K562 (cell line): Measurements from ENCODE around the gene SLC39A13. TPM values are rescaled to one million over a fixed set of nuclear protein-coding genes. Genes with fewer than 3 reads are reported as not detected.
A peak's percentile ranks its signal among the peaks of the same experiment; 100 is the strongest.

Experiments used
- ATAC-seq: fragments of 200-7000 bp; cut with Tn5 transposase; 3 replicates; pipeline ENCODE4 v1.9.1; 2020; ENCODE audit warnings: moderate library complexity
- BruUV-seq: library from RNA; stranded (reverse); fragments of 400-500 nt; replicated peaks from 2 replicates; lab custom pipeline; 2021; lab: Mats Ljungman, UMichigan
- CTCF ChIA-PET: fragments of 300-600 bp; formaldehyde crosslinking; extraction: SDS; loops from one replicate; lab custom pipeline; 2021; ENCODE audit warnings: low intra/inter-chr PET ratio; lab: Yijun Ruan, JAX
- POLR2A ChIA-PET: fragments of 300-600, 350-650 bp; sonication (Branson Sonifier 250); formaldehyde crosslinking; extraction: SDS; loops from one replicate; lab custom pipeline; 2021; ENCODE audit warnings: antibody characterized with exemption, inconsistent platforms; lab: Yijun Ruan, JAX
- DNase-seq, 4 experiments: peaks; one replicate each; pipeline versions ENCODE4 v3.0.0 to v3.0.0-alpha.2; 2011 to 2018; ENCODE audit warnings: low spot score in 3 of 4, mixed read lengths in 3 of 4; ENCODE audit errors: extremely low read depth in 1 of 4
- FAIRE-seq: peaks from 2 replicates; lab custom pipeline; 2011; peaks lifted over from hg19 to GRCh38; lab: Jason Lieb, UNC
- H2AFZ ChIP-seq: 2 replicates; pipeline ENCODE4 v1.6.0; 2011; ENCODE audit warnings: low read depth, low read length, control low read depth, inconsistent platforms
- H3K27ac ChIP-seq: fragments of 200-600 bp; 3 replicates; pipeline ENCODE4 v1.8.0; 2011; ENCODE audit warnings: low read depth, mild to moderate bottlenecking, control low read depth, inconsistent platforms, low read length, moderate library complexity, mixed read lengths; ENCODE audit errors: extremely low read depth
- H3K27me3 ChIP-seq, 2 experiments: fragments of 300-600 bp in 1 of 2; 2 replicates in 1 of 2; 3 replicates in 1 of 2; pipeline versions ENCODE4 v1.6.0 to v1.8.0; 2011; ENCODE audit warnings: inconsistent platforms in 2 of 2, low read length in 2 of 2, mild to moderate bottlenecking in 1 of 2, mixed read lengths in 1 of 2, moderate library complexity in 1 of 2; ENCODE audit not compliant: control insufficient read depth in 2 of 2, insufficient read depth in 2 of 2
- H3K36me3 ChIP-seq: fragments of 300-600 bp; 3 replicates; pipeline ENCODE4 v1.8.0; 2011; ENCODE audit warnings: mild to moderate bottlenecking, low read length, inconsistent platforms; ENCODE audit not compliant: control insufficient read depth, insufficient read depth
- H3K4me1 ChIP-seq, 2 experiments: fragments of 200-600 bp in 1 of 2; replicated peaks in 1 of 2; 2 replicates in 1 of 2; 3 replicates in 1 of 2; pipeline versions ENCODE4 v1.5.1 to v1.8.0; 2011; ENCODE audit warnings: inconsistent platforms in 2 of 2, low read length in 2 of 2, mild to moderate bottlenecking in 1 of 2, mixed read lengths in 1 of 2, moderate library complexity in 1 of 2; ENCODE audit not compliant: control insufficient read depth in 2 of 2, insufficient read depth in 2 of 2
- H3K4me2 ChIP-seq: 2 replicates; pipeline ENCODE4 v1.6.1; 2011; ENCODE audit warnings: low read length, control low read depth, inconsistent platforms, mixed read lengths; ENCODE audit not compliant: insufficient read depth
- H3K4me3 ChIP-seq: fragments of 200-600 bp; sonication (generic), shearing (Covaris generic); 2 replicates; pipeline ENCODE4 v1.5.1; 2016; ENCODE audit warnings: control low read depth, inconsistent platforms
- H3K79me2 ChIP-seq: fragments of 200-600 bp; 3 replicates; pipeline ENCODE4 v1.8.0; 2011; ENCODE audit warnings: low read length, inconsistent platforms; ENCODE audit not compliant: control insufficient read depth, insufficient read depth
- H3K9ac ChIP-seq, 2 experiments: 2 replicates each; pipeline versions ENCODE4 v1.6.0 to v1.6.1; 2011; ENCODE audit warnings: low read depth in 2 of 2, low read length in 2 of 2, control low read depth in 1 of 2, inconsistent platforms in 1 of 2, mild to moderate bottlenecking in 1 of 2, mixed read lengths in 1 of 2; ENCODE audit not compliant: insufficient read depth in 1 of 2
- H3K9me1 ChIP-seq: one replicate; pipeline ENCODE4 v1.6.0; 2011; ENCODE audit warnings: inconsistent platforms, mild to moderate bottlenecking, low read length, moderate library complexity; ENCODE audit not compliant: control insufficient read depth, insufficient read depth
- H3K9me3 ChIP-seq: replicated peaks from 2 replicates; pipeline ENCODE4 v1.5.1; 2011; ENCODE audit warnings: low read depth, low read length, inconsistent platforms; ENCODE audit not compliant: control insufficient read depth, insufficient read depth
- H4K20me1 ChIP-seq: replicated peaks from 2 replicates; pipeline ENCODE4 v1.6.1; 2011; ENCODE audit warnings: low read length, inconsistent platforms, mixed read lengths; ENCODE audit not compliant: control insufficient read depth, insufficient read depth
- HNRNPK ChIP-seq: fragments of 200-400 bp; formaldehyde crosslinking; IDR thresholded peaks from one replicate; pipeline ENCODE4 v1.6.1; 2018; ENCODE audit warnings: mild to moderate bottlenecking, low read depth, low read length; ENCODE audit not compliant: poor library complexity, severe bottlenecking
- POLR2G ChIP-seq: fragments of 200-400 bp; formaldehyde crosslinking; IDR thresholded peaks from 2 replicates; pipeline ENCODE4 v1.6.1; 2017; ENCODE audit warnings: low read depth, mild to moderate bottlenecking, antibody characterized with exemption, low read length, moderate library complexity
- SMARCB1 ChIP-seq: IDR thresholded peaks from 2 replicates; pipeline ENCODE4 v1.6.1; 2011; ENCODE audit warnings: improper control_type of control experiment, low read depth; ENCODE audit not compliant: insufficient read length
- TAF15 ChIP-seq: fragments of 200-400 bp; formaldehyde crosslinking; IDR thresholded peaks from 2 replicates; pipeline ENCODE4 v1.6.1; 2017; ENCODE audit warnings: mild to moderate bottlenecking, low read depth, low read length, moderate library complexity
- ZNF589 ChIP-seq: fragments of 200-800 bp; sonication (Bioruptor generic); IDR thresholded peaks from 2 replicates; pipeline ENCODE4 v1.6.1; 2016; ENCODE audit warnings: low read depth, missing genetic modification characterization, missing compliant biosample characterization
- WGBS: fragments of 100-300 bp; shearing (Covaris generic); methylation state at CpG from one replicate; pipeline ENCODE4 v1.1.6; 2016; ENCODE audit warnings: low coverage, mixed read lengths; ENCODE audit not compliant: insufficient coverage; ENCODE audit errors: missing lambda C conversion rate; 5-methylcytosine and 5-hydroxymethylcytosine counted together
- in situ Hi-C: fragments of 300-500 bp; cut with MboI; formaldehyde crosslinking; loops from 4 replicates; pipeline ENCODE4 v1.15.0; 2018; ENCODE audit warnings: inconsistent platforms, mixed read lengths
- intact Hi-C: fragments of 100-400 bp; cut with micrococcal nuclease; formaldehyde crosslinking; loops from 2 replicates; pipeline ENCODE4 v1.14.2; 2022
- polyA plus RNA-seq, 8 experiments: library from polyadenylated mRNA; depleted of rRNA in 4 of 8; stranded (reverse) in 5 of 8; unstranded in 3 of 8; fragments of >200 nt; fragmentation: Nextera tagmentation in 2 of 8; fragmentation: Illumina TruSeq in 1 of 8; extraction: Ambion mirVana in 2 of 8; extraction: Trizol in 1 of 8; gene quantifications; 2 replicates each; pipeline versions ENCODE4 v1.2.1 to v1.2.3, GENCODE V29; 2011 to 2014; ENCODE audit warnings: inconsistent platforms in 1 of 8, missing spikeins in 1 of 8
- total RNA-seq, 7 experiments: library from RNA; depleted of rRNA in 6 of 7; stranded (reverse); fragments of >200 nt in 6 of 7; fragmentation: Illumina TruSeq in 2 of 7; extraction: Trizol in 2 of 7; gene quantifications; 2 replicates each; pipeline versions ENCODE4 v1.2.1 to v1.2.3, GENCODE V29; 2011 to 2021; ENCODE audit warnings: low replicate concordance in 1 of 7
- TF ChIP-seq, protein P1 (sequence below): sonication (generic); formaldehyde crosslinking; IDR thresholded peaks from 2 replicates; pipeline ENCODE4 v1.8.0; 2023; ENCODE audit warnings: mild to moderate bottlenecking, missing genetic modification reagents
- TF ChIP-seq, protein P2 (sequence below): fragments of 450-650 bp; IDR thresholded peaks from 2 replicates; pipeline ENCODE4 v1.6.1; 2016

SLC39A13 gene
- total and polyA plus RNA-seq, 9 of the 15 experiments (the other 6 are each of a cell fraction or from before 2014, with no cell fraction given): 0.17 to 15.9 (median 3.2) TPM

DNA sequence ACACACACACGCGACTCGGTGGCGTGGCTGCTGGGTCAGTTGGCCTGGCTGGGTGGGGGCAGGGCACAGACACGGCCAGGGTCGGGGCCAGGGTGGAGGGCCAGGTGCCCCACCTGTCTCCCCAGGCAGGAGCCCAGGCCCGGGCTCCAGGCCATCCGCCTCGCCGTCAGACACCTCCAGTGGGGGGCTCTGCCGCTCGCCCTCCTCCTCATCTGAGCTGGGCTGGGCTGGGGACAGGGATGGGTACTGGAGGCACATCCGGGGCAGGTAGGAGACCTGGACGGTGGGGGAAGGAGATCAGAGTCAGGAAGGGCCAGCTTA is 49.7 kb upstream of the SLC39A13 start:
- H4K20me1 ChIP-seq: no peaks in the 10 kb centered on the region
- CTCF ChIA-PET: no interaction called here

DNA sequence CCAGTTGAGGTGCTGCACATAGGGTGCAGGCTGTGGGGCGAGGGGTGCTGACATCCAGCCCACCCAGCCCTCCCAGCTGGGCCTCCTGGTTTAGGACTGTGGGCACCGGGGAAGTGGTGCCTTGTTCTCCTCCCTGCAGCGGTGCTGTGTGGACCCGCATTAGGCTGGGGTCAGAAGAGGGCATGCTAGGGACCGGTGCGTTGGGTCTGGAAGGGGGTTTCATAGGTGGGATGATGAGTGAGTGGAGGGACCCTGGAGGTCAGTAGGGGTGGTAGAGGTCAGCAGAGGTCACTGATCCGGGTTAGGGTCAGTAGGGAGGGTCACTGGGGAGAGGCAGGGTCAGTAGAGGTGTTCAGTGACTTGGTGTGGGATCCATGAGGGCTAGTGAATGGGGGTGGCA is 49.2 kb upstream of the SLC39A13 start:
- WGBS: 76% methylated on average over 6 of the region's 7 CpGs
- in situ Hi-C loops (loop anchor here (10.0 kb wide), 1 partner anchor 474 kb away; no protein-coding TSS in a partner anchor), intact Hi-C loops (loop anchor here (10.0 kb wide), 2 partner anchors 46 to 474 kb away; partner anchors contain the start of gene SLC39A13)
- Histone ChIP-seq H3K36me3 (0 out of 3 replicates have a peak, but pooled peaks cover 3% of the 10 kb centered on the region), H3K4me1 (peaks cover 0 to 31% of the 10 kb centered on the region in 2 experiments; a peak in 3 of 5 replicates), H3K27me3 (no peaks in the 10 kb centered on the region), H3K4me2 (no peak overlapping the region), H3K9me3 (peaks cover 13% of the 10 kb centered on the region), H3K27ac (no peak overlapping the region), H3K9me1 (no peaks in the 10 kb centered on the region), H3K79me2 (no peaks in the 10 kb centered on the region), H4K20me1 (no peaks in the 10 kb centered on the region), H3K9ac (no peak overlapping the region), H2AFZ (no peak overlapping the region), H3K4me3 (no peak overlapping the region)
- ChIA-PET POLR2A (interaction anchor here (0.6 kb wide), 1 partner anchor 234 kb away, joined by 3 read pairs; no protein-coding TSS in a partner anchor), CTCF (no interaction called here)
- DNase-seq: no peak
- no TSS peak for BruUV-seq
- no peak for FAIRE-seq
- ATAC-seq: no peak
- no peak for TF ChIP-seq HNRNPK
- TF ChIP-seq TAF15: no peak
- no peak for TF ChIP-seq ZNF589
- TF ChIP-seq SMARCB1: no peak
- TF ChIP-seq, protein P1, sequence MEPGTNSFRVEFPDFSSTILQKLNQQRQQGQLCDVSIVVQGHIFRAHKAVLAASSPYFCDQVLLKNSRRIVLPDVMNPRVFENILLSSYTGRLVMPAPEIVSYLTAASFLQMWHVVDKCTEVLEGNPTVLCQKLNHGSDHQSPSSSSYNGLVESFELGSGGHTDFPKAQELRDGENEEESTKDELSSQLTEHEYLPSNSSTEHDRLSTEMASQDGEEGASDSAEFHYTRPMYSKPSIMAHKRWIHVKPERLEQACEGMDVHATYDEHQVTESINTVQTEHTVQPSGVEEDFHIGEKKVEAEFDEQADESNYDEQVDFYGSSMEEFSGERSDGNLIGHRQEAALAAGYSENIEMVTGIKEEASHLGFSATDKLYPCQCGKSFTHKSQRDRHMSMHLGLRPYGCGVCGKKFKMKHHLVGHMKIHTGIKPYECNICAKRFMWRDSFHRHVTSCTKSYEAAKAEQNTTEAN (CRISPR knock-in tag): no peak

More for the DNA sequence above, 49.7 kb upstream of the SLC39A13 start:
- no peak overlapping the region for H3K4me2 ChIP-seq
- no peaks in the 10 kb centered on the region for H3K27me3 ChIP-seq
- H3K4me1 ChIP-seq: peaks cover 0 to 31% of the 10 kb centered on the region in 2 experiments; a peak in 3 of 5 replicates
- H3K79me2 ChIP-seq: no peaks in the 10 kb centered on the region
- no peaks in the 10 kb centered on the region for H3K9me1 ChIP-seq
- no peak overlapping the region for H3K9ac ChIP-seq
- intact Hi-C loops (loop anchor here (10.0 kb wide), 2 partner anchors 46 to 474 kb away; partner anchors contain the start of gene SLC39A13), in situ Hi-C loops (loop anchor here (10.0 kb wide), 1 partner anchor 474 kb away; no protein-coding TSS in a partner anchor)
- H3K9me3 ChIP-seq: peaks cover 13% of the 10 kb centered on the region
- no TSS peak for BruUV-seq
- FAIRE-seq (no peak), DNase-seq (no peak), ATAC-seq (no peak)
- no peak overlapping the region for H3K4me3 ChIP-seq
- 81% methylated on average over 5 of the region's 14 CpGs for WGBS
- H3K27ac ChIP-seq: no peak overlapping the region
- TF ChIP-seq POLR2G: peak; percentile 36; the same call in 1 of the 2 replicates
- TF ChIP-seq, protein P2, sequence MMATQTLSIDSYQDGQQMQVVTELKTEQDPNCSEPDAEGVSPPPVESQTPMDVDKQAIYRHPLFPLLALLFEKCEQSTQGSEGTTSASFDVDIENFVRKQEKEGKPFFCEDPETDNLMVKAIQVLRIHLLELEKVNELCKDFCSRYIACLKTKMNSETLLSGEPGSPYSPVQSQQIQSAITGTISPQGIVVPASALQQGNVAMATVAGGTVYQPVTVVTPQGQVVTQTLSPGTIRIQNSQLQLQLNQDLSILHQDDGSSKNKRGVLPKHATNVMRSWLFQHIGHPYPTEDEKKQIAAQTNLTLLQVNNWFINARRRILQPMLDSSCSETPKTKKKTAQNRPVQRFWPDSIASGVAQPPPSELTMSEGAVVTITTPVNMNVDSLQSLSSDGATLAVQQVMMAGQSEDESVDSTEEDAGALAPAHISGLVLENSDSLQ: no peak
- POLR2A ChIA-PET: no interaction called here
- H2AFZ ChIP-seq: no peak overlapping the region
- H3K36me3 ChIP-seq: 0 out of 3 replicates have a peak, but pooled peaks cover 3% of the 10 kb centered on the region
